ENCODE measurements around the gene CTU2.
A peak's percentile ranks its signal among the peaks of the same experiment; 100 is the strongest.

The CTU2 gene

GRCh38 chr16:88684569-88685155, 21.6 kb upstream of the CTU2 start:
- Histone ChIP-seq H3K4me1 (ENCODE audit: insufficient read depth, low read length) (peaks cover 5% of the 10 kb centered on the region; the same call in 1 of the 2 replicates), H3K4me3 (ENCODE audit: low read length) (peak overlapping the region; percentile 80; the same call in 1 of the 2 replicates), H3K36me3 (ENCODE audit: insufficient read depth, low read depth, low read length) (no peaks in the 10 kb centered on the region), H3K9ac (ENCODE audit: low read depth, low read length) (no peak overlapping the region), H3K27ac (ENCODE audit: low read length) (no peak overlapping the region), H3K9me3 (ENCODE audit: insufficient read depth, low read depth, low read length) (no peaks in the 10 kb centered on the region), H3K27me3 (ENCODE audit: insufficient read depth, low read length) (peaks cover 54% of the 10 kb centered on the region)

GRCh38 chr16:88685156-88686061, 20.9 kb upstream of the CTU2 start:
- peaks cover 5% of the 10 kb centered on the region; the same call in 1 of the 2 replicates for H3K4me1 ChIP-seq (ENCODE audit: insufficient read depth, low read length)
- no peaks in the 10 kb centered on the region for H3K9me3 ChIP-seq (ENCODE audit: insufficient read depth, low read depth, low read length)
- no peaks in the 10 kb centered on the region for H3K36me3 ChIP-seq (ENCODE audit: insufficient read depth, low read depth, low read length)
- peaks cover 54% of the 10 kb centered on the region for H3K27me3 ChIP-seq (ENCODE audit: insufficient read depth, low read length)
- peak overlapping the region; percentile 80 for H3K4me3 ChIP-seq (ENCODE audit: low read length)
- peak overlapping the region; percentile 59; the same call in 1 of the 2 replicates for H3K9ac ChIP-seq (ENCODE audit: low read depth, low read length)
- H3K27ac ChIP-seq (ENCODE audit: low read length), result no peak overlapping the region

GRCh38 chr16:88686062-88686438, 20.3 kb upstream of the CTU2 start:
- peak overlapping the region; percentile 59; the same call in 1 of the 2 replicates for H3K9ac ChIP-seq (ENCODE audit: low read depth, low read length)
- H3K36me3 ChIP-seq (ENCODE audit: insufficient read depth, low read depth, low read length), result no peaks in the 10 kb centered on the region
- peaks cover 54% of the 10 kb centered on the region for H3K27me3 ChIP-seq (ENCODE audit: insufficient read depth, low read length)
- no peak overlapping the region for H3K27ac ChIP-seq (ENCODE audit: low read length)
- peaks cover 5% of the 10 kb centered on the region; the same call in 1 of the 2 replicates for H3K4me1 ChIP-seq (ENCODE audit: insufficient read depth, low read length)
- H3K4me3 ChIP-seq (ENCODE audit: low read length), result peak overlapping the region; percentile 80
- no peaks in the 10 kb centered on the region for H3K9me3 ChIP-seq (ENCODE audit: insufficient read depth, low read depth, low read length)

- Histone ChIP-seq H3K27me3 (ENCODE audit: insufficient read depth, low read length) (peaks cover 54% of the 10 kb centered on the region), H3K4me3 (ENCODE audit: low read length) (peak within 1 kb of the TSS; percentile 80), H3K4me1 (ENCODE audit: insufficient read depth, low read length) (peaks cover 5% of the 10 kb centered on the region; the same call in 1 of the 2 replicates), H3K9me3 (ENCODE audit: insufficient read depth, low read depth, low read length) (no peaks in the 10 kb centered on the region), H3K27ac (ENCODE audit: low read length) (no peak within 1 kb of the TSS), H3K9ac (ENCODE audit: low read depth, low read length) (peak within 1 kb of the TSS; percentile 59; the same call in 1 of the 2 replicates), H3K36me3 (ENCODE audit: insufficient read depth, low read depth, low read length) (no peaks in the 10 kb centered on the region)
Measured at GRCh38 chr16:88686439-88687253, 19.7 kb upstream of the CTU2 start, which contains the start of gene SNAI3. TSS of gene SNAI3 (minus strand) at chr16:88686507. CDS start at chr16:88686406, 101 bp downstream.

GRCh38 chr16:88687254-88687576, 19.1 kb upstream of the CTU2 start:
- H3K9me3 ChIP-seq (ENCODE audit: insufficient read depth, low read depth, low read length), result no peaks in the 10 kb centered on the region
- H3K36me3 ChIP-seq (ENCODE audit: insufficient read depth, low read depth, low read length), result no peaks in the 10 kb centered on the region
- H3K9ac ChIP-seq (ENCODE audit: low read depth, low read length), result no peak overlapping the region
- H3K4me1 ChIP-seq (ENCODE audit: insufficient read depth, low read length), result peaks cover 5% of the 10 kb centered on the region; the same call in 1 of the 2 replicates
- peaks cover 54% of the 10 kb centered on the region for H3K27me3 ChIP-seq (ENCODE audit: insufficient read depth, low read length)
- H3K27ac ChIP-seq (ENCODE audit: low read length), result no peak overlapping the region
- no peak overlapping the region; the same call in 1 of the 2 replicates for H3K4me3 ChIP-seq (ENCODE audit: low read length)

GRCh38 chr16:88687676-88688012, 18.7 kb upstream of the CTU2 start:
- no peaks in the 10 kb centered on the region for H3K9me3 ChIP-seq (ENCODE audit: insufficient read depth, low read depth, low read length)
- no peak overlapping the region for H3K27ac ChIP-seq (ENCODE audit: low read length)
- H3K4me3 ChIP-seq (ENCODE audit: low read length), result no peak overlapping the region
- H3K9ac ChIP-seq (ENCODE audit: low read depth, low read length), result no peak overlapping the region
- peaks cover 54% of the 10 kb centered on the region for H3K27me3 ChIP-seq (ENCODE audit: insufficient read depth, low read length)
- H3K36me3 ChIP-seq (ENCODE audit: insufficient read depth, low read depth, low read length), result no peaks in the 10 kb centered on the region
- H3K4me1 ChIP-seq (ENCODE audit: insufficient read depth, low read length), result peaks cover 5% of the 10 kb centered on the region; the same call in 1 of the 2 replicates

- Histone ChIP-seq H3K4me3 (ENCODE audit: low read length) (no peak overlapping the region), H3K4me1 (ENCODE audit: insufficient read depth, low read length) (peaks cover 5% of the 10 kb centered on the region; the same call in 1 of the 2 replicates), H3K36me3 (ENCODE audit: insufficient read depth, low read depth, low read length) (no peaks in the 10 kb centered on the region), H3K27me3 (ENCODE audit: insufficient read depth, low read length) (peaks cover 54% of the 10 kb centered on the region), H3K9ac (ENCODE audit: low read depth, low read length) (no peak overlapping the region), H3K9me3 (ENCODE audit: insufficient read depth, low read depth, low read length) (no peaks in the 10 kb centered on the region), H3K27ac (ENCODE audit: low read length) (no peak overlapping the region)
Measured at GRCh38 chr16:88688013-88688778, 18.1 kb upstream of the CTU2 start.

GRCh38 chr16:88690341-88691128, 15.8 kb upstream of the CTU2 start:
- Histone ChIP-seq H3K9ac (ENCODE audit: low read depth, low read length) (no peak overlapping the region), H3K4me1 (ENCODE audit: insufficient read depth, low read length) (peaks cover 1% of the 10 kb centered on the region; the same call in 1 of the 2 replicates), H3K27ac (ENCODE audit: low read length) (no peak overlapping the region), H3K9me3 (ENCODE audit: insufficient read depth, low read depth, low read length) (no peaks in the 10 kb centered on the region), H3K4me3 (ENCODE audit: low read length) (no peak overlapping the region), H3K36me3 (ENCODE audit: insufficient read depth, low read depth, low read length) (no peaks in the 10 kb centered on the region), H3K27me3 (ENCODE audit: insufficient read depth, low read length) (peaks cover 36% of the 10 kb centered on the region)

- Histone ChIP-seq H3K4me3 (ENCODE audit: low read length) (no peak overlapping the region), H3K36me3 (ENCODE audit: insufficient read depth, low read depth, low read length) (no peaks in the 10 kb centered on the region), H3K4me1 (ENCODE audit: insufficient read depth, low read length) (no peaks in the 10 kb centered on the region), H3K27ac (ENCODE audit: low read length) (no peak overlapping the region), H3K9ac (ENCODE audit: low read depth, low read length) (no peak overlapping the region), H3K9me3 (ENCODE audit: insufficient read depth, low read depth, low read length) (no peaks in the 10 kb centered on the region), H3K27me3 (ENCODE audit: insufficient read depth, low read length) (peaks cover 30% of the 10 kb centered on the region)
Measured at GRCh38 chr16:88691129-88691813, 15.0 kb upstream of the CTU2 start.

GRCh38 chr16:88691924-88692560, 14.3 kb upstream of the CTU2 start:
- Histone ChIP-seq H3K9ac (ENCODE audit: low read depth, low read length) (no peak overlapping the region), H3K27ac (ENCODE audit: low read length) (no peak overlapping the region), H3K27me3 (ENCODE audit: insufficient read depth, low read length) (peaks cover 23% of the 10 kb centered on the region), H3K9me3 (ENCODE audit: insufficient read depth, low read depth, low read length) (no peaks in the 10 kb centered on the region), H3K4me1 (ENCODE audit: insufficient read depth, low read length) (no peaks in the 10 kb centered on the region), H3K4me3 (ENCODE audit: low read length) (no peak overlapping the region), H3K36me3 (ENCODE audit: insufficient read depth, low read depth, low read length) (no peaks in the 10 kb centered on the region)
